ENCODE data around the gene ZYG11B. TPM values are rescaled to one million over a fixed set of nuclear protein-coding genes. Genes with fewer than 3 reads are reported as not detected.
"Not testable (repeated sequence)": the region's sequence is repeated elsewhere in the genome, so short reads cannot be mapped to it uniquely, and the experiment has no call there.

Gene ZYG11B
- total RNA-seq, 1 donor = 65.6 TPM

DNA sequence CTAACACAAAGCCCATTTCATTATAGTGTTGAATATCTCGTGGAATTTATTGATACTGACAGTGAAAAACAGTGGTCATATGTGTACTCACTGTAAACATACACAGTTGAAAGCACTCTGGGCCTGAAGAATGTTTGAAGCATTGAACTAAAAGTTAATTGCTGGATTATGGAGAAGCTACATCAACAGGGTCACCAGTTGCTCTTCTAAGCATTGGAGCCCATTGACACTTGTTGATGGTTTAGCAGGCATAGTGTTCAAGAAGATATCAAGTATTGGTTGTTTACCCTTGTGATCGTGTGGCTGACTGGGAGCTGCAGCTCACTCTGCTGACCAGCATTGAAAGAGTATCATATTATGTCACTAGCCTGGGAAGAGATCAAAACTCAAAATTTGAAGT is 126.6 kb downstream of the ZYG11B start:
- TF ChIP-seq, protein P1, sequence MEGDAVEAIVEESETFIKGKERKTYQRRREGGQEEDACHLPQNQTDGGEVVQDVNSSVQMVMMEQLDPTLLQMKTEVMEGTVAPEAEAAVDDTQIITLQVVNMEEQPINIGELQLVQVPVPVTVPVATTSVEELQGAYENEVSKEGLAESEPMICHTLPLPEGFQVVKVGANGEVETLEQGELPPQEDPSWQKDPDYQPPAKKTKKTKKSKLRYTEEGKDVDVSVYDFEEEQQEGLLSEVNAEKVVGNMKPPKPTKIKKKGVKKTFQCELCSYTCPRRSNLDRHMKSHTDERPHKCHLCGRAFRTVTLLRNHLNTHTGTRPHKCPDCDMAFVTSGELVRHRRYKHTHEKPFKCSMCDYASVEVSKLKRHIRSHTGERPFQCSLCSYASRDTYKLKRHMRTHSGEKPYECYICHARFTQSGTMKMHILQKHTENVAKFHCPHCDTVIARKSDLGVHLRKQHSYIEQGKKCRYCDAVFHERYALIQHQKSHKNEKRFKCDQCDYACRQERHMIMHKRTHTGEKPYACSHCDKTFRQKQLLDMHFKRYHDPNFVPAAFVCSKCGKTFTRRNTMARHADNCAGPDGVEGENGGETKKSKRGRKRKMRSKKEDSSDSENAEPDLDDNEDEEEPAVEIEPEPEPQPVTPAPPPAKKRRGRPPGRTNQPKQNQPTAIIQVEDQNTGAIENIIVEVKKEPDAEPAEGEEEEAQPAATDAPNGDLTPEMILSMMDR (IDR thresholded peaks at IDR 0.05; ENCODE audit: insufficient read depth, low read depth, low read length) = no peak
- no peak for DNase-seq (ENCODE audit: low read depth)
- H3K4me3 ChIP-seq (ENCODE audit: low read depth, low read length) = no peak overlapping the region

DNA sequence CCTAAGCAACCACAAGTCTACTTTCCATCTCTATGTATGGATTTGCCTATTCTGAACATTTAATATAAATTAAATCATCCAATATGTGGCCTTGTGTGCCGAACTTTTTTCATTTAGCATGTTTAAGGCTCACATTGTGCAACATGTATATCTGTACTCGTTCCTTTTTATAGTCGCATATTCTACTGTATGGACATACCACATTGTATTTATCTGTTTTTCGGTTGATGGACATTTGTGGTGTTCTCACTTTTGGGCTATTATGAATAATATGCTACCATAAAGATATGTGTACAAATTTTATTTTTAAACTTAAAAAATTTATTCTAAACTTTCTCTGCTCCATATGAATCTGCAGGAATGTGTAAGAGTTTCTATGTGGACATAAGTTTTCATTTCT is 129.3 kb downstream of the ZYG11B start:
- H3K4me3 ChIP-seq (ENCODE audit: low read depth, low read length) = no peak overlapping the region
- TF ChIP-seq, protein P1 (IDR thresholded peaks at IDR 0.05; ENCODE audit: insufficient read depth, low read depth, low read length) = no peak
- no peak for DNase-seq (ENCODE audit: low read depth)

DNA sequence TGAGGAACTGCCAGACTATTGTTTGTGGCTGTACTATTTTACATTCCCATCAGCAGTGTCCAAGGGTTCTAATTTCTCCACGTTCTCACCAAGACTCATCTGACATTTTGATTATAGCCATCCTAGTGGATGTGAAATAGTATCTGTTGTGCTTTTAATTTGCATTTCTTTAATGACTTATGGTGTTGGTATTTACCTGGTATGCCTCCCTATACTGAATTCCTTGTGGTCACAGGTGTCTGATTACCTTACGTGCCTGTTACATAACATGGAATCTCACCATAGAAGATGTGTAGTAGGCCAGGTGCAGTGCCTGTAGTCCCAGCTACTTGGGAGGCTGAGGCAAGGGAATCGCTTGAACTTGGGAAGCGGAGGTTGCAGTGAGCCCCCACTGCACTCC is 129.8 kb downstream of the ZYG11B start:
- no peak for DNase-seq (ENCODE audit: low read depth)
- no peak overlapping the region for H3K4me3 ChIP-seq (ENCODE audit: low read depth, low read length)
- TF ChIP-seq, protein P1 (IDR thresholded peaks at IDR 0.05; ENCODE audit: insufficient read depth, low read depth, low read length) = no peak

DNA sequence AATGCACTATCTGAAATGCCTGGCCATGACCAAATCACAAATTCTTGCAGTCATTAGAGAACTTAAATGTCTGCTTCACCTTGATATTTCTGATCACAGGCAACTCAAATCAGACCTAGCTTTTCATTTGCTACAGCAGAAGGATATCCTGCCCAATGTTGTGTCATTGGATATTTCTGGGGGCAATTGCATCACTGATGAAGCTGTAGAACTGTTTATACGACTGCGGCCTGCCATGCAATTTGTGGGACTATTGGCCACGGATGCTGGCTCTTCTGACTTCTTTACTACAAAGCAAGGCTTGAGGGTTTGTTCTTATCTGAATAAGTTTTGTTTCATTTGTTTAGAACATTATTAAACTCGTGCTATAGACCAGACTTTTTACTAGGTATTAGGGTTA is 131.2 kb downstream of the ZYG11B start:
- TF ChIP-seq, protein P1 (IDR thresholded peaks at IDR 0.05; ENCODE audit: insufficient read depth, low read depth, low read length) = no peak
- DNase-seq (ENCODE audit: low read depth) = peak; percentile 19
- H3K4me3 ChIP-seq (ENCODE audit: low read depth, low read length) = no peak overlapping the region

DNA sequence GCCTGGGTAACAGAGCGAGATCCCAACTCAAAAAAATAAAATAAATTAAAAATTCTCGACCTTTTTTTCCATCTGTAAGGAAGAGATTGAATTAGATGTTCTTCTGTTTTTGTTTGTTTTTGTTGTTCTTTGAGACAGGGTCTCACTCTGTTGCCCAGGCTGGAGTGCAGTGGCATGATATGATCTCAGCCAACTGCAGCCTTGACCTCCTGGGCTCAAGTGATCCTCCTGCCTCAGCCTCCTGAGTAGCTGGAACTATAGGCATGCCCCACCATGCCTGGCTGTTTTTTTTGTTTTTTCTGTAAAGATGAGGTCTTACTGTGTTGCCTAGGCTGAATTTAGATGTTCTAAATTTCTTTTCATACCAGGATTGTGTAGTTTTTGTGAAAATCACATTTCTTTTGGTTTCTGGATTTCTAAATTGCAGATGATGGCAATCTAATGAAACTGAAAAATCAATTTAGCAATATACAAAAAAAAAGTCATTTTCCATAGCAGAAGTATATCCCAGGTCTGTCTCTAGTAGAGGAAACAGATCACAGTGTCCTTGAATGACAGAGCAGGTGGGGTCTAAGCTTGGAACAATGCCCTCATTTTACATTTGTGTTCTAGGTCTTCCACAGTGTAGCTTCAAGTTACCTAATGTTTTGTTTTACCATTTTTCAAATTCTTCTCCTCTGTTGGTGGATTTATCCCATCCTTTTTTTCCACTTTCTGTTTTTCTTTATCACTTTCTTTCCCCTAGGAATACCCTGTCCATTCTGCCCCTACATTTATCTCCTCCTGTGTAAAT is 136.6 kb downstream of the ZYG11B start:
- TF ChIP-seq, protein P1 (IDR thresholded peaks at IDR 0.05; ENCODE audit: insufficient read depth, low read depth, low read length) = no peak
- no peak for DNase-seq (ENCODE audit: low read depth)
- no peak overlapping the region for H3K4me3 ChIP-seq (ENCODE audit: low read depth, low read length)

DNA sequence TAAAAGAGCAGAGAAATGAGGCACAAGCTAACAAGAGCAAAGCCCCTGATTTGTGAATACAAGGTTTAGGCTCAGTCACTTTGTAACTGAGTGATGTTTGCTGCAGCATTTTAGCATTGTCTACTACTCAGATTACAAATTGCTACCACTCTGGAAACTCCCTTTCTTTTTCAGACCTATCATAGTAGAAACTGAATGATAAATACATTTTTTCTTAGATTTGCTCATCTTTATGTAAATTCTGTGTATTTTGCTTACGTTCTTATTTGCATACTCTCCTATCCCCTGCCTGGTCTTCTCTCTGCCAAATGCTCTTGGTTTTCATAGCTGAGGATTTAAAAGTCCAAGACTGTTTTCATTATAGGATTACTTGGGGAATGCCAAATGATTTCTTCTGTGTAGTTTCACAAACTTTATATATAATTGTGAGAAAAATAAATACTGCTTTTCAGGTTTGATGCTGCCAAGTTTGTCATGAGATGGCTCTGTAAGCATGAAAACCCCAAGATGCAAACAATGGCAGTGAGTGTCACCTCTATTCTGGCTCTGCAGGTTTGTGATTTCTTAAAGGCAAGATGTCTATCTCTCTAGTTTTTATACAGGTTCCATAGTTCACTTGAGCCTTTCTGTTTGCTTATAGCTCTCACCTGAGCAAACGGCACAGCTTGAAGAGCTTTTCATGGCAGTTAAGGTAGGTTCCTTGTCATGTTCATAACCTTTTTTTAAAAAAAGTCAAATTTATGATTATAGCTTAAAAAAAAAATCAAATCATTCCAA is 141.0 kb downstream of the ZYG11B start:
- H3K4me3 ChIP-seq (ENCODE audit: low read depth, low read length) = no peak overlapping the region
- peak; percentile 4 for DNase-seq (ENCODE audit: low read depth)
- TF ChIP-seq, protein P1 (IDR thresholded peaks at IDR 0.05; ENCODE audit: insufficient read depth, low read depth, low read length) = no peak

DNA sequence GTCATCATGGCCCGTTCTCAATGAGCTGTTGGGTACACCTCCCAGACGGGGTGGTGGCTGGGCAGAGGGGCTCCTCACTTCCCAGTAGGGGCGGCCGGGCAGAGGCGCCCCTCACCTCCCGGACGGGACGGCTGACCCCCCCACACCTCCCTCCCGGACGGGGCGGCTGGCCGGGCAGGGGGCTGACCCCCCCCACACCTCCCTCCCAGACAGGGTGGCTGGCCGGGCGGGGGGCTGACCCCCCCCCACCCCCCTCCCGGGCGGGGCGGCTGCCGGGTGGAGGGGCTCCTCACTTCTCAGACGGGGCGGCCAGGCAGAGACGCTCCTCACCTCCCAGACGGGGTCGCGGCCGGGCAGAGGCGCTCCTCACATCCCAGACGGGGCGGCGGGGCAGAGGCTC is 143.5 kb downstream of the ZYG11B start:
- not testable (repeated sequence) for DNase-seq (ENCODE audit: low read depth); H3K4me3 ChIP-seq (ENCODE audit: low read depth, low read length)

All from fibroblast of villous mesenchyme (primary cell).